IPS-NIHi7 (cell line): ENCODE measurements around the gene NIFK.

Source experiments
- DNase-seq: peaks from one replicate; pipeline ENCODE4 v3.0.0; 2012; ENCODE audit warnings: mixed read lengths; ENCODE audit errors: extremely low spot score

The NIFK gene

GRCh38 chr2:121736462-121737336, at the start of gene NIFK:
TSS of gene NIFK (minus strand) at chr2:121736875. CDS start at chr2:121736850, 25 bp downstream.
- peak; percentile 99 for DNase-seq

GRCh38 chr2:121783180-121783579, 46.5 kb upstream of the NIFK start:
- no peak for DNase-seq

- no peak for DNase-seq
These were observed 42.2 kb upstream of the NIFK start for GRCh38 chr2:121778741-121779487.

GRCh38 chr2:121777699-121778058, 41.0 kb upstream of the NIFK start:
- no peak for DNase-seq

- no peak for DNase-seq
These were observed 40.4 kb upstream of the NIFK start for GRCh38 chr2:121776885-121777698.

GRCh38 chr2:121776361-121776760, 39.7 kb upstream of the NIFK start:
- no peak for DNase-seq

- no peak for DNase-seq
These were observed 37.6 kb upstream of the NIFK start for GRCh38 chr2:121774235-121774634.

GRCh38 chr2:121771976-121772742, 35.5 kb upstream of the NIFK start:
- DNase-seq = no peak

GRCh38 chr2:121768143-121768755, 31.6 kb upstream of the NIFK start:
- DNase-seq = no peak

GRCh38 chr2:121766624-121767023, 29.9 kb upstream of the NIFK start:
- DNase-seq = no peak

- no peak for DNase-seq
These were observed 28.1 kb upstream of the NIFK start for GRCh38 chr2:121764681-121765228.

- peak; percentile 96 for DNase-seq
These were observed 18.8 kb upstream of the NIFK start, which contains the start of gene TSN for GRCh38 chr2:121755237-121756111. TSS of gene TSN (plus strand) at chr2:121755651. CDS start at chr2:121755780, 129 bp downstream.

- no peak for DNase-seq
These were observed 18.2 kb upstream of the NIFK start for GRCh38 chr2:121754851-121755236.

- DNase-seq = no peak
These were observed 11.5 kb upstream of the NIFK start for GRCh38 chr2:121748202-121748601.

GRCh38 chr2:121746071-121746578, 9.4 kb upstream of the NIFK start:
- no peak for DNase-seq

- no peak for DNase-seq
These were observed 4.8 kb upstream of the NIFK start for GRCh38 chr2:121741450-121741849.

- DNase-seq = no peak
These were observed 4.3 kb upstream of the NIFK start for GRCh38 chr2:121740973-121741372.

GRCh38 chr2:121736140-121736461, 574 bp downstream of the NIFK start:
- no peak for DNase-seq

GRCh38 chr2:121735518-121736074, 1.1 kb downstream of the NIFK start:
- DNase-seq = no peak
